GOT3 (cell line): ENCODE measurements around the gene PITX3.

Source experiments
- DNase-seq: peaks from one replicate; lab custom pipeline; 2025; ENCODE audit warnings: mixed read lengths; lab: John Stamatoyannopoulos, UW

Gene PITX3

GRCh38 chr10:102241444-102242117 lies at the start of gene PITX3:
PITX3 (minus strand) TSS chr10:102241512; CDS start chr10:102232080, 9,432 bp downstream.
- DNase-seq = peak; percentile 39

DNA sequence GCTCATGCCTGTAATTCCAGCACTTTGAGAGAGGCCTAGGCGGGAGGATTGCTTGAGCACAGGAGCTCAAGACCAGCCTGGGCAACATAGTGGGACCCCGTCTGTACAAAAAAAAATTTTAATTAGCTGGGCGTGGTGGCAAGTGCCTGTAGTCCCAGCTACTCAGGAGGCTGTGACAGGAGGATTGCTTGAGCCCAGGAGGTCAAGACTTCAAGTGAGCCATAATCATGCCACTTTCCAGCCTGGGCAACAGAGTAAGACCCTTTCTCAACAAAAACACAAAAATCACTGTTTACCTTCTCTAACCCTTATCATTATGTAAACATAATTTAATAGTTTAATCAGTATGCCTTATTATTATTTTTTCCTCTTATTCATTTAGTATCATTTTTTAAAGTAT lies 48.5 kb upstream of the PITX3 start:
- DNase-seq = no peak

- no peak for DNase-seq
Measured at GRCh38 chr10:102289356-102289755, 48.0 kb upstream of the PITX3 start.

DNA sequence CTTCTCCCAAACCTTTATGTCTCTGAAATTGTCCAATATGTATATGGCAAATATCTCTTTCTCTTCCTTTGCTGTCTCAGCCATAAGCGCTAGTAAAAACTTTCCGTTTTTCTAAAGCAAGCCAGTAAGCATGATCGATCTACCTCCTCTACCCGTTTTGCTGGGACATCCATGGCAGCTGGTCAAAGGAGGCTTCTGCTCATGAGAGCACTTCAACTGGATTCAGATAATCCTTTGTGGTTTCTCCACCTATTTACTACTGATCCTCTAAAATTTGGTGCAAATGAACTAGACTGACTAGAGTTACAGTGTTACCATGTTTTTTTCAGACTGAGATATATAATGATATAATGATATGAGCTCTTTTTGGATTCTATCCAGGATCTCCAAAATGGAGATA lies 46.7 kb upstream of the PITX3 start:
- DNase-seq = no peak

DNA sequence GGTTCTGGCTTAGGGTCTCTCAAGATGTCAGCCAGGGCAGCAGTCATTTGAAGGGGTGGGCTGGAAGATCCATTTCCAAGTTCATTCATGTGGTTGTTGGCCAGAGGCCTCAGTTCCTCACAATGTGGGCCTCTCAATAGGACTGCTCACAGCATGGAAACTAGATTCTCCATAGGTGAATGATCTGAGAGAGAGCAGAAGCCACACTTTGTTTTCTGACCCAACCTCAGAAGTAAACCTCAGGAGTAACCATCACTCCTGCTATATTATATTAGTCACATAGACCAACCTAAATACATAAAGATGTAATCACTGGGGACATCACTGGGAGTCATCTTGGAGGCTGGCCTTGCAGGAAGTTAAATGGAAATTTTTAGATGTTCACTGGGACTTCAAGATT lies 46.2 kb upstream of the PITX3 start:
- no peak for DNase-seq

DNA sequence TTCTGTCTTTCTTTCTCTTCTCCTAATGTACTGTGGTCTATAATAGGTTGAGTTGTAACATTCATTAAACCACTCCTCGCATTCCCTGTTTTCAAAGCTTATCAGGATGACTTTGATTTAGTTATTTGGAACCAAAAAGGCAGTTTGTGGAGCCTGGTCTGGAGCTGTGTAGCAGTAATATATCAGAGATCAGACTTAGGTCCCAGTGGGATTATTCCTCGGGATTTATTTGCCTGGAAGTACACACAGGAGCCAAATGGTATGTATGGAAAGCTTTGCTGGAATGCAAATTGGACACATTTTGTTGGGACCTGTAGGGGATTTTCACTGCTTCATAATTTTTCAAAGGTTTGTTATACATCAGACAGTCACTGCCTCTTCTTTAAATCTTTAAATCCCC lies 44.9 kb upstream of the PITX3 start:
- no peak for DNase-seq

DNA sequence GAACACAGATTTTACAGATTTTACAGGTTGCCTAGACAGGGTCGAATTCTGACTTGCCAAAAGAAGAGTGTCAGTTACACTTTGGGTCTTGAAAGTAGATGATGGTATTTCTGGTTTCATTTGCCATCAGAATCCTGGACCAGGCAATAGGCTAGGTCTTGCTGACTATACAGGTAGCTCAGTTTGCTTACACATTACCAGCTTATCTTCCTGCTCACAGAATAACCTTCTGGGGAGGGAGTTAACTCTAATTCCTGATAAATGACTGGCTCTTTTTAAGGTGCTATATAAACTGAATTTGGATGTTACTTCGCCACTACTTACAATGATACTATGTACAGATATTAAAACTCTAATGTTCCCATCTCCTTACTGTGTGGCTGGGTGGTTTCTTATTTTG lies 43.8 kb upstream of the PITX3 start:
- DNase-seq = no peak

- DNase-seq = no peak
Measured at GRCh38 chr10:102284531-102284930, 43.2 kb upstream of the PITX3 start.

DNA sequence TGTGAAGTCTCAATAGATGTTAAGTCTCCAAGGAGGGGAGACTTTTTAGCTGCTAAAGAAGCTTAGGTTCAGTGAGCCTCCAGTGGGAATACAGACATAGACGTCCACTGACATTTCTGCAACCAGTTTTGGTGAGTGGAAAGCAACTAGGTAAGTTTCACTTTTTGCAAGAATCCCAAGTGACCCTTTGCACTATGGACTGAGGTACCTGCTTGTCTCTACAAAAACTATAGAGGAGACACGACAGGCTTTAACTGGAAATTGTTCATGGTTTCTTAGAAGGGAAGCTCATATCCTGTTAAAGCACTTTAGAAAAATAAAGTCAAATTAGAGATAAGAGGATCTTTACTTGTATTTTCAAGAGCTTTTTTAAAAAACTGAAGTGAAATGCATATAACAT lies 42.6 kb upstream of the PITX3 start:
- no peak for DNase-seq

DNA sequence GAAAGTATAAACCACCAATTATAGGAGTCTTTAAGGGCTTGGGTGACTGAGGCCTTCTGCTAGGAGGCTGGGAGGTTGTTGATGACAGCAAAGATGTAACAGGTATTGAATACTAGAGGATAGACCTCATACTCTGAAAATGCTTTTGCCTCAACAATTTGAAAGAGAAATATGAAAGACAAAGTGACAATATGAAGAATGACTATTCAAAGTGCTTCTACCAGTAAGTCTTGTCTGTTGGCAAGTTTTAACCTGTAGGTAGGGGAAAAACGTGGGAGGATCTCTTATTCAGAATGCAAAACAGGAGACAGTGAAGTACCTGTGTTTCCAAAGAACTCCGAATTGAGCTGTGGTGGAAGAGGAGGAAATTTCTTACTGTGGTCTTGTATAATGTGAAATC lies 42.2 kb upstream of the PITX3 start:
- no peak for DNase-seq

- DNase-seq = no peak
Measured at GRCh38 chr10:102281102-102281487, 39.8 kb upstream of the PITX3 start.

- DNase-seq = no peak
Measured at GRCh38 chr10:102280397-102281101, 39.2 kb upstream of the PITX3 start.

GRCh38 chr10:102279104-102279503 lies 37.8 kb upstream of the PITX3 start:
- DNase-seq = no peak

- DNase-seq = no peak
Measured at GRCh38 chr10:102275343-102275742, 34.0 kb upstream of the PITX3 start.

DNA sequence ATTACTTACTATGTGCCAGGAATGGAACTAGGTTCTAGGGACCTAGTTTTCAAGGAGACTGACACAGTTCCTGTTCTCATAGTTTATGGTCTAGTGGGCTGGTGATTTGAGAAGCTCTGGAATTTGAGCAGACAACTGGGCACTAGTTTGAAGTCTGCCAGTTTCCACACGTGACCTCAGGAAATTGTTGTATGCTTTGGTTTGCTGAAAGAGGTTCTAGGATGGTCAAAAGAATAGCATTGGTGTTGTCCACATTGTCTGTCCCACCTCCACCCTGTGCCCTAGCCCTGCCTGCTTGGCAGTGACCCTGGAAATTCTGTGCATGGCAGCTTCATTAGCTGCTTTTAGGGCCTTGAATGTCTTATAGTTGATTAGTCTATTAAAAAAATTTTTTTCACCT lies 32.8 kb upstream of the PITX3 start:
- no peak for DNase-seq

GRCh38 chr10:102269017-102269416 lies 27.7 kb upstream of the PITX3 start:
- no peak for DNase-seq

- no peak for DNase-seq
Measured at GRCh38 chr10:102268375-102268888, 27.1 kb upstream of the PITX3 start.

- DNase-seq = no peak
Measured at GRCh38 chr10:102267748-102268147, 26.4 kb upstream of the PITX3 start.

- no peak for DNase-seq
Measured at GRCh38 chr10:102266670-102267069, 25.4 kb upstream of the PITX3 start.

- DNase-seq = no peak
Measured at GRCh38 chr10:102264371-102264770, 23.1 kb upstream of the PITX3 start.

GRCh38 chr10:102262744-102263370 lies 21.5 kb upstream of the PITX3 start:
- DNase-seq = no peak

DNA sequence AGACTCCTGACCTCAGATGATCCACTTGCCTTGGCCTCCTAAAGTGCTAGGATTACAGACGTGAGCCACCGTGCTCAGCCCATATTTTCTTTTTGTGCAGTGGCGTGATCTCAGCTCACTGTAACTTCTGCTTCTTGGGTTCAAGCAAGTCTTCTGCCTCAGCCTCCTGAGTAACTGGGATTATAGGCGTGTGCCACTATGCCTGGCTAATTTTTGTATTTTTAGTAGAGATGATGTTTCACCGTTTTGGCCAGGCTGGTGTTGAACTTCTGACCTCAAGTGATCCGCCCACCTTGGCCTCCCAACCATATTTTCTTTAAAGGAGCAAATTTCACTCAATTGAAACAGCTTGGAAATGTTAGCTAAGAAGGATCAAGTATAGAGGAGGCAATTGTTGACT lies 20.5 kb upstream of the PITX3 start:
- DNase-seq = no peak

GRCh38 chr10:102261196-102261595 lies 19.9 kb upstream of the PITX3 start:
- DNase-seq = no peak
